HCT116 (cell line): ENCODE data around the gene MATK. TPM values are rescaled to one million over a fixed set of nuclear protein-coding genes. Genes with fewer than 3 reads are reported as not detected.

Experiments used
- ATAC-seq: fragments of 200-7000 bp; cut with Tn5 transposase; 2 replicates; pipeline ENCODE4 v1.9.1; 2020; ENCODE audit warnings: mild to moderate bottlenecking, moderate library complexity
- BruUV-seq: library from RNA; stranded (reverse); fragments of 400-500 nt; replicated peaks from 2 replicates; lab custom pipeline; 2021; lab: Mats Ljungman, UMichigan
- CTCF ChIA-PET: fragments of 300-600 bp; sonication (Branson Sonifier 250); formaldehyde crosslinking; loops from one replicate; lab custom pipeline; 2021; ENCODE audit warnings: antibody characterized with exemption; lab: Charles Lee
- POLR2A ChIA-PET: fragments of 300-600, 350-600 bp; sonication (Branson Sonifier 250); formaldehyde crosslinking; loops from one replicate; lab custom pipeline; 2021; ENCODE audit warnings: antibody characterized with exemption; lab: Charles Lee
- RAD21 ChIA-PET, 2 experiments: fragments of 300-600 bp; sonication (Branson Sonifier 250); formaldehyde crosslinking; loops; one replicate each; lab custom pipeline; 2023; ENCODE audit warnings: low total read pairs in 2 of 2; ENCODE audit not compliant: uncharacterized antibody in 2 of 2, unreplicated experiment in 2 of 2, low non-redundant PET in 1 of 2; lab: Charles Lee
- DNase-seq: peaks from one replicate; pipeline ENCODE4 v3.0.0-alpha.2; 2010; ENCODE audit warnings: low read depth, low spot score
- H2AFZ ChIP-seq: fragments of 200-600 bp; shearing (Covaris generic), sonication (generic); 2 replicates; pipeline ENCODE4 v1.6.1; 2017; ENCODE audit warnings: low read depth, mixed run types, mixed read lengths, antibody characterized with exemption, low read length; ENCODE audit not compliant: poor library complexity, severe bottlenecking
- H3K27ac ChIP-seq: 2 replicates; pipeline ENCODE4 v1.5.1; 2012; ENCODE audit warnings: low read depth, low read length
- H3K27me3 ChIP-seq: fragments of 200-600 bp; sonication (generic); 2 replicates; pipeline ENCODE4 v1.6.1; 2016; ENCODE audit warnings: mixed run types, low read length, mixed read lengths; ENCODE audit not compliant: insufficient read depth
- H3K36me3 ChIP-seq, 2 experiments: fragments of 200-500 bp in 1 of 2; fragments of 200-600 bp in 1 of 2; sonication (Bioruptor generic) in 1 of 2; sonication (generic) in 1 of 2; 2 replicates each; pipeline versions ENCODE4 v1.5.1 to v1.6.1; 2014 to 2016; ENCODE audit warnings: low read length in 2 of 2, inconsistent platforms in 1 of 2, mixed read lengths in 1 of 2, mixed run types in 1 of 2; ENCODE audit not compliant: insufficient read depth in 2 of 2, control insufficient read depth in 1 of 2
- H3K4me1 ChIP-seq, 2 experiments: fragments of 200-600 bp in 1 of 2; sonication (generic) in 1 of 2; 2 replicates each; pipeline versions ENCODE4 v1.5.1 to v1.6.1; 2012 to 2017; ENCODE audit warnings: low read length in 2 of 2, inconsistent platforms in 1 of 2, mild to moderate bottlenecking in 1 of 2, mixed read lengths in 1 of 2, mixed run types in 1 of 2, moderate library complexity in 1 of 2; ENCODE audit not compliant: insufficient read depth in 2 of 2, control insufficient read depth in 1 of 2
- H3K4me2 ChIP-seq: fragments of 200-600 bp; sonication (generic); 2 replicates; pipeline ENCODE4 v1.6.1; 2017; ENCODE audit warnings: mixed run types, low read length, mixed read lengths
- H3K4me3 ChIP-seq, 2 experiments: fragments of 200-600 bp in 1 of 2; sonication (generic) in 1 of 2; replicated peaks in 1 of 2; 2 replicates each; pipeline ENCODE4 v1.5.1; 2011 to 2016; ENCODE audit warnings: low read length in 2 of 2, control low read depth in 1 of 2, low read depth in 1 of 2, mild to moderate bottlenecking in 1 of 2, mixed read lengths in 1 of 2, mixed run types in 1 of 2
- H3K79me2 ChIP-seq: fragments of 200-600 bp; sonication (generic); 2 replicates; pipeline ENCODE4 v1.6.1; 2017; ENCODE audit warnings: mild to moderate bottlenecking, mixed run types, low read length, moderate library complexity, mixed read lengths; ENCODE audit not compliant: insufficient read depth
- H3K9ac ChIP-seq: fragments of 200-600 bp; sonication (generic); 2 replicates; pipeline ENCODE4 v1.6.1; 2016; ENCODE audit warnings: low read length, mixed read lengths
- H3K9me2 ChIP-seq: fragments of 200-600 bp; sonication (generic), shearing (Covaris generic); 2 replicates; pipeline ENCODE4 v1.6.1; 2017; ENCODE audit warnings: mixed run types, mild to moderate bottlenecking, moderate library complexity; ENCODE audit not compliant: insufficient read depth
- H3K9me3 ChIP-seq, 2 experiments: fragments of 200-500 bp in 1 of 2; fragments of 200-600 bp in 1 of 2; sonication (Bioruptor generic) in 1 of 2; sonication (generic) in 1 of 2; 2 replicates each; pipeline ENCODE4 v1.6.1; 2014 to 2017; ENCODE audit warnings: low read length in 2 of 2, mixed read lengths in 2 of 2, inconsistent platforms in 1 of 2, low read depth in 1 of 2, mild to moderate bottlenecking in 1 of 2, mixed run types in 1 of 2, moderate library complexity in 1 of 2; ENCODE audit not compliant: control insufficient read depth in 1 of 2, insufficient read depth in 1 of 2
- H4K20me1 ChIP-seq: fragments of 200-600 bp; sonication (generic), shearing (Covaris generic); 2 replicates; pipeline ENCODE4 v1.6.1; 2017; ENCODE audit warnings: mixed run types, mild to moderate bottlenecking, moderate library complexity; ENCODE audit not compliant: insufficient read depth
- CBX3 ChIP-seq: IDR thresholded peaks from 2 replicates; pipeline ENCODE4 v1.6.1; 2012; ENCODE audit warnings: low read depth
- CEBPB ChIP-seq: IDR thresholded peaks from 2 replicates; pipeline ENCODE4 v1.6.1; 2012; ENCODE audit warnings: low read depth
- EGR1 ChIP-seq: IDR thresholded peaks from 2 replicates; pipeline ENCODE4 v1.6.1; 2012; ENCODE audit warnings: low read depth
- ELF1 ChIP-seq: IDR thresholded peaks from 2 replicates; pipeline ENCODE4 v1.6.1; 2012; ENCODE audit warnings: low read depth, borderline replicate concordance
- EZH2 ChIP-seq: fragments of 200-600 bp; sonication (generic); IDR thresholded peaks from 2 replicates; pipeline ENCODE4 v1.6.1; 2017; ENCODE audit warnings: antibody characterized with exemption, mixed run types
- JUND ChIP-seq: IDR thresholded peaks from 2 replicates; pipeline ENCODE4 v1.6.1; 2012
- POLR2A ChIP-seq: IDR thresholded peaks from 2 replicates; pipeline ENCODE4 v1.7.0; 2011; ENCODE audit warnings: borderline replicate concordance; ENCODE audit not compliant: insufficient read depth, insufficient read length; ENCODE audit errors: extremely low read depth
- RAD21 ChIP-seq: IDR thresholded peaks from 2 replicates; pipeline ENCODE4 v1.6.1; 2012; ENCODE audit warnings: low read depth, mild to moderate bottlenecking
- SIN3A ChIP-seq: IDR thresholded peaks from 2 replicates; pipeline ENCODE4 v1.6.1; 2012; ENCODE audit warnings: low read depth
- SRF ChIP-seq: IDR thresholded peaks from 2 replicates; pipeline ENCODE4 v1.6.1; 2012; ENCODE audit warnings: low read depth
- TCF7L2 ChIP-seq: IDR thresholded peaks from 2 replicates; pipeline ENCODE4 v1.7.0; 2011; ENCODE audit warnings: borderline replicate concordance, inconsistent platforms; ENCODE audit not compliant: insufficient read depth, insufficient read length; ENCODE audit errors: extremely low read depth
- ZFX ChIP-seq: fragments of 450-650 bp; IDR thresholded peaks from 2 replicates; pipeline ENCODE4 v1.6.1; 2017
- ZNF274 ChIP-seq: fragments of 200-500 bp; sonication (Bioruptor generic); IDR thresholded peaks from 2 replicates; pipeline ENCODE4 v1.6.1; 2014; ENCODE audit warnings: mild to moderate bottlenecking, low read depth, low read length, inconsistent platforms
- intact Hi-C: fragments of 100-400 bp; cut with micrococcal nuclease; formaldehyde crosslinking; loops from 2 replicates; pipeline ENCODE4 v1.10.0; 2022
- total RNA-seq: library from RNA; stranded (reverse); gene quantifications from one replicate; pipeline ENCODE4 v1.2.1, GENCODE V29; 2021; ENCODE audit not compliant: unreplicated experiment
- TF ChIP-seq, protein P1 (sequence below): IDR thresholded peaks from 2 replicates; pipeline ENCODE4 v1.6.1; 2012
- TF ChIP-seq, protein P2 (sequence below): IDR thresholded peaks from 2 replicates; pipeline ENCODE4 v1.6.1; 2012; ENCODE audit warnings: low read depth
- TF ChIP-seq, protein P3 (sequence below): IDR thresholded peaks from 2 replicates; pipeline ENCODE4 v1.6.1; 2012

MATK gene
- total RNA-seq, 1 experiment from 2014 or later = not detected

DNA sequence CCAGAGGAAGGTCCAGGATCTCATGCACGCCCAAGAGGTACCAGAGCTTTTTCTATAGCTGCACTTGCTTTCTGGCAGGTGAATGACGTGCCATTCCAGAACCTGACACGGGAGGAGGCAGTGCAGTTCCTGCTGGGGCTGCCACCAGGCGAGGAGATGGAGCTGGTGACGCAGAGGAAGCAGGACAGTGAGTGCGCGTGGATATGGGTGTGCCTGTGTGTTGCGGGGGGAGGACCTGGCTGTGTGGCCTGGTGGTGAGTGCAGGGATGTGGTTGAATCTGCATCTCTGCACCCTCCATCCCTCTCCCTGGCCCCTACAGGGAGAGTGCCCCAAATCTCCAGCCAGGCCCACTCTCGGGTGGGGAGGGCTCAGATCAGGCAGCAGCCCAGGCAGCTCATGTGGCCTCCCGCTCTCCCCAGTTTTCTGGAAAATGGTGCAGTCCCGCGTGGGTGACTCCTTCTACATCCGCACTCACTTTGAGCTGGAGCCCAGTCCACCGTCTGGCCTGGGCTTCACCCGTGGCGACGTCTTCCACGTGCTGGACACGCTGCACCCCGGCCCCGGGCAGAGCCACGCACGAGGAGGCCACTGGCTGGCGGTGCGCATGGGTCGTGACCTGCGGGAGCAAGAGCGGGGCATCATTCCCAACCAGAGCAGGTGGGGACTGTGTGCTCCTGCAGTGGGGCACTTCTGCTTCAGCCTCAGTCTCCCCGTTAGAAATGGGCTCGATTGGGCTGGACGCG, 47.5 kb downstream of the MATK start:
- no peak overlapping the region for H3K4me2 ChIP-seq
- no peaks in the 10 kb centered on the region for H3K9me3 ChIP-seq
- ATAC-seq = no peak
- no peaks in the 10 kb centered on the region for H3K9me2 ChIP-seq
- DNase-seq = no peak
- H3K36me3 ChIP-seq = peaks cover 0 to 3% of the 10 kb centered on the region in 2 experiments; a peak in 2 of 4 replicates
- BruUV-seq = no TSS peak
- no peak overlapping the region for H3K4me3 ChIP-seq
- H3K9ac ChIP-seq = no peak overlapping the region
- POLR2A ChIA-PET = interaction anchor here (0.6 kb wide), 1 partner anchor 23 kb away, joined by 3 read pairs; the partner anchor contains the start of gene APBA3
- TF ChIP-seq SIN3A (no peak), JUND (no peak), EZH2 (no peak), RAD21 (no peak), SRF (no peak)
- TF ChIP-seq, all 23 proteins: peak for 0
- Histone ChIP-seq H3K27ac (no peak overlapping the region), H3K79me2 (no peaks in the 10 kb centered on the region), H4K20me1 (no peaks in the 10 kb centered on the region), H3K27me3 (no peaks in the 10 kb centered on the region), H3K4me1 (no peaks in the 10 kb centered on the region), H2AFZ (no peak overlapping the region)
- intact Hi-C loops = no loop called here
- ChIA-PET RAD21 (no interaction called here), CTCF (no interaction called here)

DNA sequence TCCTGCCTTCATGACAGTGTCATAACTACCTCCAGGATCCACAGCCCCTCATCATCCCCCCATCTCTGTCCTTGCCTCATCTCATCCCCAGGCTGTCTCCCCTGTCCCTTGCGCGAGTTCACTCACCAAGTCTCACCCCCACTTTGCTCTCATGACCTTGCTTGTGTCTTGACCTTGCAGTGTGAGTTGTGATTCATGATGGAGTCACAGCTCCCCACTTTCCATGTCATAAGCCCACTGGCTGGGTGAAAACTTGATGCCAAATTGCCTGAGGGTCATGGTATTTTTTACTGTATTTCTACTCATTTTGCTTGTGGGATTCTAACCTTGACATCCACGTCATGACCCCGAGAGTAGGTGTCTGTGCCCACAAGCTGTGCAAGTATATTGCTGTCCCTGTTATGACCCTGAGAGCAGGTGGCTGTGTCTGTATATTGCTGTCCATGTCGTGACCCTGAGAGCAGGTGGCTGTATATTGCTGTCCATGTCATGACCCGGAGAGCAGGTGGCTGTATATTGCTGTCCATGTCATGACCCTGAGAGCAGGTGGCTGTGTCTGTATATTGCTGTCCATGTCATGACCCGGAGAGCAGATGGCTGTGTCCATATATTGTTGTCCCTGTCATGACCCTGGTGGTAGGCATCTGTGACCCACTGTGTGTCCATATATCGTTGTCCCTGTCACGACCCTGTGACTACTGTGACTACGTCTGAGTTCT, 48.5 kb downstream of the MATK start:
- no peaks in the 10 kb centered on the region for H3K4me1 ChIP-seq
- H3K4me2 ChIP-seq = no peak overlapping the region
- ATAC-seq = no peak
- RAD21 ChIA-PET = no interaction called here
- H3K27ac ChIP-seq = no peak overlapping the region
- intact Hi-C loops = no loop called here
- CTCF ChIA-PET = no interaction called here
- no peak for DNase-seq
- no peak overlapping the region for H2AFZ ChIP-seq
- no peaks in the 10 kb centered on the region for H3K9me3 ChIP-seq
- no peak overlapping the region for H3K4me3 ChIP-seq
- no TSS peak for BruUV-seq
- no peak overlapping the region for H3K9ac ChIP-seq
- H3K9me2 ChIP-seq = no peaks in the 10 kb centered on the region
- POLR2A ChIA-PET = no interaction called here
- H3K79me2 ChIP-seq = no peaks in the 10 kb centered on the region
- no peaks in the 10 kb centered on the region for H3K27me3 ChIP-seq
- H4K20me1 ChIP-seq = no peaks in the 10 kb centered on the region
- H3K36me3 ChIP-seq = peaks cover 0 to 3% of the 10 kb centered on the region in 2 experiments; a peak in 2 of 4 replicates
- TF ChIP-seq ELF1 (no peak), TCF7L2 (no peak), CEBPB (no peak), ZNF274 (no peak), JUND (no peak), EGR1 (no peak), POLR2A (no peak), CBX3 (no peak), ZFX (no peak), SIN3A (no peak)
- TF ChIP-seq, protein P1, sequence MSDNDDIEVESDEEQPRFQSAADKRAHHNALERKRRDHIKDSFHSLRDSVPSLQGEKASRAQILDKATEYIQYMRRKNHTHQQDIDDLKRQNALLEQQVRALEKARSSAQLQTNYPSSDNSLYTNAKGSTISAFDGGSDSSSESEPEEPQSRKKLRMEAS = no peak
- TF ChIP-seq, protein P2, sequence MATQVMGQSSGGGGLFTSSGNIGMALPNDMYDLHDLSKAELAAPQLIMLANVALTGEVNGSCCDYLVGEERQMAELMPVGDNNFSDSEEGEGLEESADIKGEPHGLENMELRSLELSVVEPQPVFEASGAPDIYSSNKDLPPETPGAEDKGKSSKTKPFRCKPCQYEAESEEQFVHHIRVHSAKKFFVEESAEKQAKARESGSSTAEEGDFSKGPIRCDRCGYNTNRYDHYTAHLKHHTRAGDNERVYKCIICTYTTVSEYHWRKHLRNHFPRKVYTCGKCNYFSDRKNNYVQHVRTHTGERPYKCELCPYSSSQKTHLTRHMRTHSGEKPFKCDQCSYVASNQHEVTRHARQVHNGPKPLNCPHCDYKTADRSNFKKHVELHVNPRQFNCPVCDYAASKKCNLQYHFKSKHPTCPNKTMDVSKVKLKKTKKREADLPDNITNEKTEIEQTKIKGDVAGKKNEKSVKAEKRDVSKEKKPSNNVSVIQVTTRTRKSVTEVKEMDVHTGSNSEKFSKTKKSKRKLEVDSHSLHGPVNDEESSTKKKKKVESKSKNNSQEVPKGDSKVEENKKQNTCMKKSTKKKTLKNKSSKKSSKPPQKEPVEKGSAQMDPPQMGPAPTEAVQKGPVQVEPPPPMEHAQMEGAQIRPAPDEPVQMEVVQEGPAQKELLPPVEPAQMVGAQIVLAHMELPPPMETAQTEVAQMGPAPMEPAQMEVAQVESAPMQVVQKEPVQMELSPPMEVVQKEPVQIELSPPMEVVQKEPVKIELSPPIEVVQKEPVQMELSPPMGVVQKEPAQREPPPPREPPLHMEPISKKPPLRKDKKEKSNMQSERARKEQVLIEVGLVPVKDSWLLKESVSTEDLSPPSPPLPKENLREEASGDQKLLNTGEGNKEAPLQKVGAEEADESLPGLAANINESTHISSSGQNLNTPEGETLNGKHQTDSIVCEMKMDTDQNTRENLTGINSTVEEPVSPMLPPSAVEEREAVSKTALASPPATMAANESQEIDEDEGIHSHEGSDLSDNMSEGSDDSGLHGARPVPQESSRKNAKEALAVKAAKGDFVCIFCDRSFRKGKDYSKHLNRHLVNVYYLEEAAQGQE = no peak
- TF ChIP-seq, protein P3, sequence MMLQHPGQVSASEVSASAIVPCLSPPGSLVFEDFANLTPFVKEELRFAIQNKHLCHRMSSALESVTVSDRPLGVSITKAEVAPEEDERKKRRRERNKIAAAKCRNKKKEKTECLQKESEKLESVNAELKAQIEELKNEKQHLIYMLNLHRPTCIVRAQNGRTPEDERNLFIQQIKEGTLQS = no peak
